ENCODE results near the gene ARPC5L.

ARPC5L gene

GRCh38 chr9:124855944-124856765 is 5.8 kb upstream of the ARPC5L start:
- H3K4me1 ChIP-seq, result peaks cover 10% of the 10 kb centered on the region
- H3K79me2 ChIP-seq, result peaks cover 2% of the 10 kb centered on the region
- H2AFZ ChIP-seq, result no peak overlapping the region
- no peak overlapping the region for H3K27ac ChIP-seq
- no peaks in the 10 kb centered on the region for H3K36me3 ChIP-seq (ENCODE audit: control insufficient read depth, insufficient read depth, low read length)
- H3K9ac ChIP-seq, result no peak overlapping the region
- TF ChIP-seq CTCF (IDR thresholded peaks at IDR 0.05), result no peak
- no peaks in the 10 kb centered on the region for H3K9me3 ChIP-seq (ENCODE audit: control insufficient read depth, low read length)
- H3K4me3 ChIP-seq (ENCODE audit: low read depth, low read length), result no peak overlapping the region
- H3K4me2 ChIP-seq (ENCODE audit: low read length), result no peak overlapping the region
- no peaks in the 10 kb centered on the region for H3K27me3 ChIP-seq (ENCODE audit: control insufficient read depth, insufficient read depth, low read length)

GRCh38 chr9:124857533-124858162 is 4.3 kb upstream of the ARPC5L start:
- H3K27me3 ChIP-seq (ENCODE audit: control insufficient read depth, insufficient read depth, low read length), result no peaks in the 10 kb centered on the region
- H3K36me3 ChIP-seq (ENCODE audit: control insufficient read depth, insufficient read depth, low read length), result no peaks in the 10 kb centered on the region

DNA sequence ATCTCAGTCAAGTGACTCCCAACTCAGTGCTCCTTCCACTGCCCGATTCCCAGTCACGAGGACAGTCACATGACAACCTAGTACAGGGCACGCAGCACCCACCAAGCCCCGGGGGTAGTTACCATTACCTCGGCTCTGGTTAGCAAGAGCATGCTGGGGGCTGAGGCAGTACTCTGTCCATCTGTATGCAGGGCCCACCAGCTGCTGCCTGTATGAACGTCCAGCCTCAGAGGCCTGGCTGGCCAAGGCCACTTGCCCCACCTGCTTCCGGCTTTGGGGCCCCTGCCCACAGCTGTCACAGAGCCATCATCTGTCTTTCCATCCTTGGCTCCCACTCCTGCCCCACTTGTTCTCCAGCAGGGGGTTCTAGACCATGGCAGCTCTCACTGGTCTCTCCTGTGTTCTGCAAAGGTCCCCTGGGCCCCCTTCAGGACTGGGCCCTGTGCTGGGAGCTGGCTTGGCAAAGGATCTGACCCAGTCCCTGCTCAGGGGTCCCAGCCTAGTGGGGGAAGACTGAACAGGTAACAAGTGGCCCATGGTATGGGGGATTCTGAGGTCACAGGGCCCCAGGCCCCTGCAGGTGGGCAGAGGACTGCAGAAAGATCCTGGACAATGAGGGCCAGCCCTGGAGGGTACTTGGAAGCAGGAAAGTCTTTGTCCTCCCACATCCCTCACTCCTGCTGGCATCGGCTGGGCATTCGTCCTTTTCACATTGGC is 3.4 kb upstream of the ARPC5L start:
- Histone ChIP-seq H3K4me1 (peaks cover 7% of the 10 kb centered on the region), H3K4me3 (ENCODE audit: low read depth, low read length) (no peak overlapping the region), H3K79me2 (peaks cover 2% of the 10 kb centered on the region), H3K9me3 (ENCODE audit: control insufficient read depth, low read length) (no peaks in the 10 kb centered on the region), H3K36me3 (ENCODE audit: control insufficient read depth, insufficient read depth, low read length) (no peaks in the 10 kb centered on the region), H2AFZ (no peak overlapping the region), H3K4me2 (ENCODE audit: low read length) (no peak overlapping the region), H3K27ac (no peak overlapping the region), H3K27me3 (ENCODE audit: control insufficient read depth, insufficient read depth, low read length) (no peaks in the 10 kb centered on the region), H3K9ac (no peak overlapping the region)
- TF ChIP-seq CTCF (IDR thresholded peaks at IDR 0.05), result no peak

More at GRCh38 chr9:124857533-124858162, 4.3 kb upstream of the ARPC5L start:
- Histone ChIP-seq H3K9ac (no peak overlapping the region), H3K4me2 (ENCODE audit: low read length) (no peak overlapping the region), H2AFZ (no peak overlapping the region), H3K27ac (no peak overlapping the region), H3K4me3 (ENCODE audit: low read depth, low read length) (no peak overlapping the region), H3K79me2 (peaks cover 2% of the 10 kb centered on the region), H3K9me3 (ENCODE audit: control insufficient read depth, low read length) (no peaks in the 10 kb centered on the region), H3K4me1 (peaks cover 7% of the 10 kb centered on the region)
- TF ChIP-seq CTCF (IDR thresholded peaks at IDR 0.05), result no peak

GRCh38 chr9:124859803-124860581 is 1.9 kb upstream of the ARPC5L start:
- Histone ChIP-seq H3K27ac (no peak overlapping the region), H3K4me1 (peaks cover 7% of the 10 kb centered on the region), H3K4me2 (ENCODE audit: low read length) (peak overlapping the region; percentile 73), H3K4me3 (ENCODE audit: low read depth, low read length) (peak overlapping the region; percentile 90), H3K79me2 (peaks cover 2% of the 10 kb centered on the region), H3K36me3 (ENCODE audit: control insufficient read depth, insufficient read depth, low read length) (no peaks in the 10 kb centered on the region), H3K9ac (no peak overlapping the region), H3K27me3 (ENCODE audit: control insufficient read depth, insufficient read depth, low read length) (no peaks in the 10 kb centered on the region), H3K9me3 (ENCODE audit: control insufficient read depth, low read length) (no peaks in the 10 kb centered on the region), H2AFZ (no peak overlapping the region)
- no peak for TF ChIP-seq CTCF (IDR thresholded peaks at IDR 0.05)

All from parathyroid adenoma (tissue), 2 donors.